ENCODE measurements around the gene GRIK3.
"Not testable (repeated sequence)": the region's sequence is repeated elsewhere in the genome, so short reads cannot be mapped to it uniquely, and the experiment has no call there.

GRIK3 gene

GRCh38 chr1:36776948-36777831, 257.1 kb downstream of the GRIK3 start:
- no peak for DNase-seq

DNA sequence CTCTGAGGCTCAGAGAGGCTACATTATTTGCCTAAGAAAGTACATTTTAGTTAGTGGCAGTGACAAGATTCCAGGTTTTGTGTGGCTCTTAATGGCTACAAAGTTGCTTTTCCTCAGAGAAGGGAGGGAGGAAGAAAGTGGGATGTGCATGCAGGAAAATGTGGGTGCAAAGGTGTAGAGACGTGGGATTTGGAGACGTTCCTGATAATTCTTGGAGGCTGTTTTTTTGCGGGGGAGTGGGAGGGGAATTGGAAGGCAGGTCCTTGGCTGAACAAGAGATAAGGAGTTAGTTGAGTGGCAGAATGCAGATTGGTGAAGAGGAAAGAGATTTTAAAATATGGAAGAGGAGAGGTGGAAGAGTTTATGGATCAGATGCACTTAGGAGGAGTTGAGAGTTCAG, 258.1 kb downstream of the GRIK3 start:
- DNase-seq = no peak

DNA sequence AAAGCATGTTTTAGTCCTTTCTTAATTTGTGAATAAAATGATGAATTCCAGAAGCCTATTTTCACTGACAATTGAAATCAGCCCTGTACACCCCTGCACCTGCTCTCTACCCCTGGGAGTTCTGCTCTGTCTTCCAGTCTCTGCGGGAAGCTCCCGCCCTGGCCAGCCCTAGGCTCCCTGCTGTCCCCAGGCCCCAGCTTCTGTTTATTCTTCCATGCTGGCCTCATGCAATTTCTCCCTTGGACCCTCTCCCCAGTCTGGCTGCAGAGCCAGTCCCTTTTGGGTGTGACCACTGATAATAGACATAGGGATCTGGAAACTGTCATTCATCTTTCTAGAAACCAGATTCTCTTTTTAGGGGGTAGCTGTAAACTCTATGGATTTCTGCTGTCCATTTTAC, 258.6 kb downstream of the GRIK3 start:
- DNase-seq = no peak

DNA sequence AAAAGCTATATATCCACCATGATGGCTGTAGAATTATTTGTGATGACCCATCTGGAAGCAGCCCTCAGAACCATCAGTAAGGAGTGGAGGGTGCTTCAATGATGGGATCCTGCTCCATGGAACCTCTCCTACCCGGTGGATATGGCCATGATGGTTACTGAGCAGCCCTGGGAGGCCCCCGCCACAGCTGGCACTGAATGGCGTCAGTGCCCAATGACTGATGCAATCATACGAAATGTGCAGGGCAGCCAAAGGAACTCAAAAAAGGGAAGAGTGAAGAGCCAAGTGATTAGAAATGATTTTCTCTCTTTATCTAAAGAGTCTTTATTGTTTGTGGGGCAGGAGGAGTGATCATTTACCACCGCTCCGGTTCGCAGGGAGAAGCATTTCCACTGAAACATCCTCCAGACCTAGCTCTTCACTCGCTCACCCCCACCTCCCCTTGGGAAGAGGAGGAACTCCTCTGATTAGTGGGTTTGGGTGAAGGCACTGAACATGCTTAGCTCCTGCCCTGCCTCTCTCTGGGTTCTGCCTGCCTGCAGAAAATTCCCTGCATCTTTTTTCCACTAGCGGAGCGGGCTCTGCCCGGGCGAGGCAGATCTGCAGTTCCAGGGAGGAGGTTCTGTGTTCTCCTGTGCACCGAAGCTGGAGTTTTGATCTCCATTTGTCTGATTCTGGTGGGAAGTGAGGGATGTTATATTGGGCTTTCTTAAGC, 260.3 kb downstream of the GRIK3 start:
- no peak for DNase-seq

DNA sequence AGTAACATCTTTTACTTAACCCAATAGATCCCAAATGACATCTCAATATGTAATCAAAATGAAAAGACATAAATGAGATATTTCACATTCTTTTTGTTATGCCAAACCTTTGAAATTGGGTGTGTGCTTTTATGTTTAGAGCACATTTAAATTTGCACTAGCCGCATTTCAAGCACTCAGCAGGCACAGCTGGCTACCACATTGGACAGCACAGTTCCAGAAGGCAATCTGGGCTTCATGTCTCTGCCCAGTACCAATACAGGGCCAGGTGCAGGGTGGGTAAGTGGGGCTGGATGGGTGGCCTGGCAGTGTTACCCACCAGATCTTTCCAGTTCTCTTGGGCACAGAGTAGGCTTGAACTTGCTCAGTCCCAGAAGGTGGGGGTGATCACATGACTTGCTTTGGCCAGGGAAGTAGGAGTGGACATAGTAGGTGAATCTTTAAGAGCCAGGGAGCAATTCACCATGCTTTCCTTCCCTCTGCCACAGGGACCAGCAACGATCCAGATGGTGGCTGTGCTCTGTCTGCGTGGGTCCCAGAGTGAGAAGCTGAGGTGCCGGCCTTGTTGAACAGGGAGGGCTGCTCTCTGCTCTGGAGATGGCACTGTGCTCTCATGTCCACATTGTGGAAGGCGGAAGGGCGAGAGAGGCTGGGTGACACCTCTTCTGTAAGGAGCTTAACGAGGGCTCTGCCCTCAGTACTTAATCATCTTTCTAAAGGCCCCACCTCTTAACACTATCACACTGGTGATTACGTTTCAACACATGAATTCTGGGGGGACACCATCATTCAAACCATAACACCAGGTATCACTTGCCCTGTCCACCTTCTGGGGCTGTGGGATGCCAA, 261.4 kb downstream of the GRIK3 start:
- DNase-seq = no peak

DNA sequence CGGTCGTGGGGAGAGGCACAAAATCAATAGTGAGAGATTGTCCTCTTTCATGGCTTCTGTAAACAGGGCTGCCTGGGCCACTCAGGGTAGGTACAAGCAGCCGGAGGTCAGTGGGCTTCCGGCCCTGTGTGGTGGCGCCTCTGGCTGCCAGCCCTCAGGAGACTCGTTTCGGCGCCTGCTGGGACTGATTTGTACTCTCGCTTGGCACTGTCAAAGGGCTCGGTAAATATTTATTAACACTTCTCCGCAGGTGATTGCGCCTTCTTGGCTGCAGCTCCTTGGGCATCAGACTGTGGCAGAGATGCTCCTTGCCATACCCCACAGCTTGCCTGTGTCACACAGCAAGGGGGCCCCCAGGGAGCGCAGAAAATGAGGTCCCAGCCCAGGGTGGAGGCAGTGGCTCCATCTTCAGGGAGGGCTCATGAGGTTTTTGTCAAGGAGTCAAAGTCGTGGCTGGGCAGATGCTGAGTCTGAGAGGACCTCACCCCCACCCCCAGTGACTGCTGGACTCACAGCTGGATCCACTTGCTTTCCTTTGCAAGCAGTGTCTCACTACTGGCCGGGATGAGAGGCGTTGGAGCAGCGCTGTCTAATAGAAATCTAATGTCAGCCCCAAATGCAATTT, 262.5 kb downstream of the GRIK3 start:
- no peak for DNase-seq

DNA sequence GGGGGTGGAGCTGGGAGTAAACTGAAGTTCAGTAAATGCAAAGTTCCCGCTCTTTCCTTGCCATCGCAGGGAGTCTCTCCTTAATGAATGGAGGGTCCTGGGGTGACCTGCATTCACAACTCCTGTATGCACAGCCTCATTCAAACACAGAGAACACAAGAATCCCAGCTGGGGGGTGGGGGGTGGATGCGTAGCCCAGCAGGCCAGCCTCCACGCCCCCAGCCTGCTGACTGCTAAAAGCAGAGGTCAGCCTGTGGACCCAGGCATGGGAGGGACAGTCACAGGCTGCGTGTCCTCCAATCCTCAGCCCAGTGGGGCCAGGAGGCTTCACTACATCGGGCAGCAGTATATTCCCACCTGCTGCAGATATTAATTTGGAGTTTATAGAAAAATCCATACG, 263.1 kb downstream of the GRIK3 start:
- DNase-seq = no peak

DNA sequence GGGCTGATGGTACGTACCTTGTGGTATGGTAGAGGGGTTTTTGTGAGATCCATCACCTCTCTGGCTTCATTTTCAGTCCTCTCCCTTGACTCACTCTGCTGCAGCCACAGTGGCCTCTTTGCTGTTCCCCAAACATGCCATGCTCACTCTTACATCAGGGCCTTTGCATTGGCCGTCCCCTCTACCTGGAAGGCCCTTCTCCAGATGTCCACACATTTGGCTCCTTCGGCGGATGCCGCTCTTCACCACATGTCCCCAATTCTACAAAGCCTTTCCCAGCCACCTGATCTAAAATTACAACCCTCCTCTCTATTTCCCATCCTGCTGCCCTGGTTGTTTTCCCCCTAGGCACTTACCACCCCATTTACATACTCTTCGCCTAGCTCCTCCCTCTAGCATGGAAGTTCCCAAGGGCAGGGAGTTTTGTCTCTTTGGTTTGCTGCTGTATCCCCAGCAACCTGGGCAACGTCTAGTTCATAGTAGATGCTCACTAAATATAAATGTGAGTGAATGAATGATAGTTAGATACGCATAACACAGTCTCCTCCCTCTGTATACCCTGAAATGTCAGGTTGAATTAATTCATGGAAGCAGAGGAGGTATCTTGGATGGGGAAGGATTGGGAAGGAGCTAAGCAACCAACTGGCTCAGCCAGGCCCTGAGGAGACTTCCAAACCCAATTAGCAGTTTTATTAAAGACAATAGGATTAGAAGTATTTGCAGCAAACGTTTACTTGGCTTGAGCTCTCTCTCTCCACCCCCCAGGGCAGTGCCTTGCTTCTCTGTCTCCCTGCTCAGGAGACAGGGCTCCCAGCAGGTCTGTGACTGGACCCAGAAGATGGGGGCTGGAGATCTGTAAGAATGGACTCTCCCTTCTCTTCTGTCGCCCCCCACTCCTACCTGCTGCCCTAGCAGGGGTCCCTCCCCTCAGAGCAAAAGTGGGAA, 264.2 kb downstream of the GRIK3 start:
- no peak for DNase-seq

DNA sequence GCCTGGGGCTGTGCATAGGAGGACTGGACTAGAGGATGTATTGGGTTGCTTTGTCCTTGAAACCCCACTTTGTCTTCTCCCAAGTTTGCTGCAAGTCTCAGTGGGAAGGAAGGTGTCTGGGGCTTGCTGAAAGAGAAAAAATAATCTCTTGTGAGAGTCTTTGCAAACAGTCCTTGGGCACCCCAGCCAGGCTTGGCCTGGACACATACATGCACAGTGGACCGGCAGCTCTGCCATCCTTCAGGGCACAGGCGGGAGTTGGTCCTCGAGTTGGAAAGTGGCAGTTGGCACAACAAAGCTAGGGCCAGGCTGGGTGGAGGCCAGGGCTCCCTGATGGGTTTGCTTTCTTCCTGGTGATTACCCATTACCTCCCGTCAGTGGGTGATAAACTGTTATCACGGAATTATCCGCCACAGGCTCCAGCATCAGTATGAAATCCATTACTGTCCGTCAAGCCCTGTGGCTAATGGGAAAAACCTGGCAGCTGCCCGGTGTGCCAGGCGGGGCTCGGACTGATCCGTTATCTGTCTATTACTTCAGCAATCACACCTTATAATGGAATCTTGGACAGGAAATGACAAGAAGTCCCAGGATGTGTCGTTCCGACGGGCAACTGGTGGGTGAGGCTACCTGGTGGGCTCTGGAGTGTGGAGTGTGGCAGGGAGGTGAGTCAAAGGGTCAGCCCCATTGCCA, 265.7 kb downstream of the GRIK3 start:
- DNase-seq = no peak

DNA sequence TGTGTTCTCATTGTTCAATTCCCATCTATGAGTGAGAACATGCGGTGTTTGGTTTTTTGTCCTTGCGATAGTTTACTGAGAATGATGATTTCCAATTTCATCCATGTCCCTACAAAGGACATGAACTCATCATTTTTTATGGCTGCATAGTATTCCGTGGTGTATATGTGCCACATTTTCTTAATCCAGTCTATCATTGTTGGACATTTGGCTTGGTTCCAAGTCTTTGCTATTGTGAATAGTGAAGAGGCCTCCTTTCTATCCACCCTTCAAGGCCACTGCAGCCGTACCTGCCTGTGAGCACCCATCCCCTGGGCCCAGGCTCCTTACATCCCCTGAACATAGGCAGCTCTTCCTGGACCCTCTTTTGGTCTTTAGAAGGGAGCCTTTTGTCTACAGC, 266.9 kb downstream of the GRIK3 start:
- not testable (repeated sequence) for DNase-seq

- no peak for DNase-seq
Observed at GRCh38 chr1:36766481-36766880, 267.8 kb downstream of the GRIK3 start.

GRCh38 chr1:36765785-36766300, 268.5 kb downstream of the GRIK3 start:
- no peak for DNase-seq

DNA sequence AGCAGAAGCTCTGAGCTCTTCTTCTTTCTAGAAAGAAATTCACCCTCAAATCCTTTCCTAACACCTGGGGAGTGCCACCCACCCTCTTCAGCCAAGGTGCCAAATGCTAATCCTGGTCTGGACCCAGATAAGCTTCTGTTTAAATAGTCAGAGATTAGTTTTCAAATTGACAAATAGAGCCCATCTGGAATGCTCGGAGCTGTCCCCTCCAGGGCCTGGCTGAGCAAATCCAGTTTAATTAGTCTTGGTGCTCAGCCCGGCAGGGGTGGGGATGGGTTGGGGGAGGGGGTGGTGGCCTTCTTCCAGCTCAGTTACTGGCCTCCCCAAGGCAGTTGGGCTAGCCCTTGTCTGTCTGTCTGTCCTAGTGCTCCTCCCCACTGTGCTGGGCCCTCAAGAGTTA, 269.5 kb downstream of the GRIK3 start:
- no peak for DNase-seq

DNA sequence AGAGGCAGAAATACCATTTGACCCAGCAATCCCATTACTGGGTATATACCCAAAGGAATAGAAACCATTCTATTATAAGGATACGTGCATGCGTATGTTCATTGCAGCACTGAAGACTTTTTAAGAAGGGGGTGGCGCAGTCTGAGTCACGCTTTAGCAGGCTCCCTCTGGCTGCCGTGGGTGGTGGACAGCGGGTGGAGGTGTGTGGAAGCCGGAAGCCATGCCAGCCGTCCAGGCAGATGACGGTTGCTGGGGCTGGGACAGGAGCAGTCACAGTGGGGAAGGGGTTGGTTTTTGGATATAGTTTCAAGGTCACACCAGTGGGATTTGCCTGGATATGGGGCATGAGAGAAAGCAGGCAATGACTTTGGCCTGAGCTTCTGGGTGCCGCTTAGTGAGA, 270.5 kb downstream of the GRIK3 start:
- no peak for DNase-seq

- DNase-seq = no peak
Observed at GRCh38 chr1:36762174-36762573, 272.1 kb downstream of the GRIK3 start.

DNA sequence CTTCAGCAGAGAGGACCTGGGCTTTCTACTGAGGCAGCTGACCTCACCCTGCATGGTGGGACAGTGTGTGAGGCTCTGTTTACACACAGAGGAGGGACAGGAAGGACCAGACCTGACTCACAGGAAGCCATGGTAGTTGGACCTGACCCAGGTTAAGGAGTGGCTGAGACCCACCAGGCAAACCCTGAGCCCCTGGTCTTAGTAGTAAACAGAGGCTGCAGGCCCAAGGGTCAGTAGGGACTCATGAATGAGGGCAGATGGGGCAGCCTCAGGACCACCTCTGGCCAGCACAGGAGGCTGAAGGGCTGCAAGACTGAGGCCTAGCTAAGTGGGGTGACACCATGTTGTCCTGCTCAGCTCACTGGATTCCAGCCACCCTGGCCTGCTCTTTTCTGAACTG, 273.2 kb downstream of the GRIK3 start:
- DNase-seq = no peak

DNA sequence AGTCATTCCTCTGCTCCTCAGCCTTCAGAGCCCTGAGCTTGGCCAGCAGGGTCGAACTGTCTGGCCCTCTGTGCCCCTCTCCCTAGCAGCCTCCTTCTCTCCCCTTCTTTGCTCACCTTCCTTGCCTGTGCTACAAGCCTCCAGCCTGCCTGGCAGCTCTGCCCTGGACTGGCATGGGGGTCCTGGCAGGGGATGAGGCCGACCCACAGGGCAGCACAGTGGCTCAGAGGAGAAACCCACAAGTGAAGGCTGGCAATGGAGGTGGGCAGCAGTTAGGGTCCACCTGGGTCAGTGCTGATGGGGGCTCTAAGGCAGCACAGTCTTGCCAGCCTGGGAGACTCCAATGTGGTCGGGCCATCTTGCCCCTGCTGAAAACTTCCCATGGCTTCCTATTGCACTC, 274.2 kb downstream of the GRIK3 start:
- no peak for DNase-seq

DNA sequence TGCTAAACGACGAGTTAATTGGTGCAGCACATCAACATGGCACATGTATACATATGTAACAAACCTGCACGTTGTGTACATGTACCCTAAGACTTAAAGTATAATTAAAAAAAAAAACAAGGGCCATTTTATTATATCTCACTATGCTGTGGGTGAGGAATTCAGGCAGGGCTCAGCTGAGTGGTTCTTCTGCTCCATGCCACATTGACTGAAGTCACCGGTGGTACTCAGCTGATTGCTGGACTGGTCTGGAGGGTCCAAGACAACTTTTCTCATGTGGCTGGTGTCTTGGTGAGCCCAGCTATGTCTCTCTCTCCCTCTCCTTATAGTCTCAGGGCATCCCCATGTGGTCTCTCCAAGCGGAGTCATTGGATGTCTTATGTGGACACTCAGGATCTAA, 275.0 kb downstream of the GRIK3 start:
- no peak for DNase-seq

DNA sequence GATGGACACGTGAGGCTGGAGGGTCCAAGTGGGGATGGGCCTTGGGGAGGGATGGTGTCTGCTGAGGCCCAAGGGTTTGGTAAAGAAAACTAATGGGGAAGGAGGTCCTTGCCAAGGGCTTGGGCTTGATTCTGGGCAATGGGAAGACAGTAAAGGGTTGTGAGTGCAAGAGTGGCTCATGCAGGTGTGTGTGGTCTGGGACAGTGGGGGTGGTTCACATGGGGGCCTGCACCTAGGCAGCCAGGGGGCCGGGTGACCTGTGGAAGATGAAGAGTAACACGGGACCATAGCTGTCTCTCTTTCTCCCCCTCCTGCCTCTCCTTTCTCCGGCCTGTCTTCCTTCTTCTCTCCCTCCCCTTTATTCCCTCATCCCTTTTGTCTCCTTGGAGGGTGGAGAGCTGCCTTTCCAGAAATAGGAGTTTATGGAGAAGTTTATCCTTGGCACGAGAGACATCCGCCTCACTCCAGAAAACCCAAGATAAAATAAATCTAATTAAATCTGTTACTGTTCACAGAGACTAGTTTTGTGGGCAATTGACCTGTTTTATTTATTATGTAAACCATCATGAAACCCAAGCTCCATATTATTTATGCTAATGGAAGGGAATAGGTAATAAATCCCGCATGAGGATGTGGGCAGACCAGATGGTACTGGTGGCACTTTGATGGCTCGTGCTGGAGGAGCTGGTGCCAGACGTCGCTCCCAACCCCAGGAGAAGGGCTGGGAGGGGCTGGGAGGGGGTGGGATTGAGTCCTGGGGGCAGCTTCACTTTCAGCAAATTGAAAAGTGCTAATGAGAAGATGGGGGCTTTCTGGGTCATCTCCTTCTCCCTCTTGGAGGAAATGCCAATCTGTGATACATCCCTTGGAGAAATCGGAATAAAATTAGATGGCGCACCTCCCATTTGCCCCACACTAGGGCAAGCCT, 278.7 kb downstream of the GRIK3 start:
- no peak for DNase-seq

DNA sequence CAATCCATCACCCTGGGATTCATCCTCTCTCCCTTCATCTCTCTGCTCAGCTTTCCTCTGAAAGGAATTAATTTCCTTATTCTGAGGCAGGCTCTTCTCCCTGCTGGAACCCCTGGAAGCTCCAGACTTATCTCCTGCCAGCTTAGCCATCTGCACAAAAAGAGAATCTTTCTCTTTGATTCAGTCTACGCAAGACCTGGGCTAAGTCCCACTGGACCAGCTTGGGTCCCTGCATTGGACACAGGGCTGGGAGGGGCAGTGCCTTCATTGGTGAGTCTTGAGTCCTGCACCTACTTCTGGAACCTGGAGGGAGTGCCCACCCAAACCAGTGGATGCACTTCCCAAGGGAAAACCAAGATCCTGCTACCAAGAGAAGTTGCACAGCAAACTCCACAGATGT, 279.9 kb downstream of the GRIK3 start:
- no peak for DNase-seq

Measured in AML-193 (cell line).